Stimulated activated CD8-positive, alpha-beta memory T cell treated with anti-CD3 and anti-CD28 coated beads, Interleukin-4, amount 100 ng/mL, for 1 hour (primary cell): ENCODE measurements around the gene BEND2.
"Not testable (repeated sequence)": the region's sequence is repeated elsewhere in the genome, so short reads cannot be mapped to it uniquely, and the experiment has no call there.

Experiments
- DNase-seq, 2 donors: peaks; one replicate each; pipeline ENCODE4 v3.0.0-alpha.2; 2020; ENCODE audit warnings: low read depth in 2 of 2, low spot score in 1 of 2

BEND2 gene

GRCh38 chrX:18220786-18221185 is at the start of gene BEND2:
Gene BEND2, minus strand, starts transcription at chrX:18220886. Its CDS starts 136 bp downstream, at chrX:18220750.
- no peak for DNase-seq

DNA sequence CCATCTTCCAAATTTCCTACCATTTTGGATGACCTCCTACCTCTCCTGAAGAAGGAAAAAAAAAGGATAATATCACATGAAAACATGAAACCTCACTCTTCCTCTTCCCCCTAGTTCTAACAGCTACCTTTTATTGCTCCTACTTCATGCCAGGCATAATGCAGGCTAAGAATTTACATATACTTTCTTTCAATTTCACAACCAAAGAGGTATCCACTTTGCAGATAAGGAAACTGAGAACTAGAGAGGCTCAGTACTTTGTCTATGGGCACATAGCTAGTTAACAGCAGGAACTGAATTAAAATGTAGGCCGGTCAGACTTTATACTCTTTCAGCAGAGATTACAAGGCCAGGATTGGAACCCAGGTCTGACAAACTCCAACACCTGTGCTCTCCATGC is 34.4 kb upstream of the BEND2 start:
- DNase-seq: no peak

GRCh38 chrX:18252644-18253359 is 32.1 kb upstream of the BEND2 start:
- DNase-seq: no peak

GRCh38 chrX:18229646-18230045 is 9.0 kb upstream of the BEND2 start:
- not testable (repeated sequence) for DNase-seq

- DNase-seq: no peak
Observed at GRCh38 chrX:18228069-18228468, 7.4 kb upstream of the BEND2 start.

DNA sequence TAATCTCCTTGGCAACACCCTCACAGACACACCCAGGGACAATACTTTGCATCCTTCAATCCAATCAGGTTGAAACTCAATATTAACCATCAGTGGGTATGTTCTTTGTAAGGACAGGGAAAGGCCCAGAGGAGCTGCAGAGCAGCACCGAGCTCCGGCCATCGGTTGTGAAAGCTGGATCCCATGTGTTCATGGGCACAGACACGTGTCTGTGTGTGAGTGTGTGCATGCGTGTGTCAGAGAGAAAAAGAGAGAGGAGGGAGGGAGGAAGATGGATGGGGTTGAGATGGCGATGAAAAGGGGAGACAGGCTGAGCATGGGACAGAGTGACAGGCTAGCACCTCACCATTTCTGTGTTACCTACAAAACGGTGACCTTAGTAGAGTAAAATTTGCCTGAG is 6.8 kb upstream of the BEND2 start:
- DNase-seq: no peak

DNA sequence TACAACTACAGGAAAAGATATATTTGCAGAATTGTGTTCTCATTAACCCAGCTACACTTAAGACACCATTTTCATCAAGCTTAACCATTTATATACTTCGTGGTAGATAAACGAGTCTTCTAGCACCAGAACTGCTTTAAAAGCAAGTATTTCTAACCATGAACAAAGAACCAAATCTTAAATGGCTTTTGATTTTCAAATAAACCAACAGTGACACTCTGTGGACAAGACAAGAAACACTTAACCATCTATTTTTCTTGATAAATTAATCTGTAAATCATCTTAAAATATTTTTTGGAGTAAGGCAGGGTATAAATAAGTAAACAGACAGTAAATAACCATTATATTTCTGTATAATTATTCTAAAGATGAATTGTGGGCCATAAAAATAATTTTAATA is 10.2 kb downstream of the BEND2 start:
- no peak for DNase-seq

- DNase-seq: no peak
Observed at GRCh38 chrX:18206657-18207056, 14.0 kb downstream of the BEND2 start.

- no peak for DNase-seq
Observed at GRCh38 chrX:18203631-18204030, 17.1 kb downstream of the BEND2 start.

GRCh38 chrX:18194688-18195087 is 26.0 kb downstream of the BEND2 start:
- DNase-seq: no peak

- no peak for DNase-seq
Observed at GRCh38 chrX:18179446-18179845, 41.2 kb downstream of the BEND2 start.

- no peak for DNase-seq
Observed at GRCh38 chrX:18174971-18175370, 45.7 kb downstream of the BEND2 start.

DNA sequence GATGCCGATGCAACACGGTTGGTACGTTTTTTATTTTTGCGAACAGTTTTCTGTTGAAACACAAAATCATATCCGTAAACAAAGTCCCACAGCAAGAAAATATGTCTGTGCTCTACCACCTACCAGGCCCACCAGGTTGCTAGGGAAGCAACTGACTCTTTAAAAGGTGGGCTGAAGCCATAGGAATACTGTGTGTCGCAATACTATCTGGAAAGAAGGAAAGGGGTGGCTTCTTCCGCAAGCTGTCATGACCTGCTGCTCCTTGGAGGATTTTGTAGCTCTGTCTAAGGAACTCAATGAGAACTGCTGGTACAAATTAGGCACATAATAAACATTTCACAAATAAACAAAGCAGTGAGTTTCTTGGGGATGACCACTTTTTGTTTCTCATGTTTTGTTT is 46.5 kb downstream of the BEND2 start:
- DNase-seq: no peak

GRCh38 chrX:18173494-18174180 is 47.0 kb downstream of the BEND2 start:
- no peak for DNase-seq

GRCh38 chrX:18172970-18173369 is 47.7 kb downstream of the BEND2 start:
- no peak for DNase-seq

DNA sequence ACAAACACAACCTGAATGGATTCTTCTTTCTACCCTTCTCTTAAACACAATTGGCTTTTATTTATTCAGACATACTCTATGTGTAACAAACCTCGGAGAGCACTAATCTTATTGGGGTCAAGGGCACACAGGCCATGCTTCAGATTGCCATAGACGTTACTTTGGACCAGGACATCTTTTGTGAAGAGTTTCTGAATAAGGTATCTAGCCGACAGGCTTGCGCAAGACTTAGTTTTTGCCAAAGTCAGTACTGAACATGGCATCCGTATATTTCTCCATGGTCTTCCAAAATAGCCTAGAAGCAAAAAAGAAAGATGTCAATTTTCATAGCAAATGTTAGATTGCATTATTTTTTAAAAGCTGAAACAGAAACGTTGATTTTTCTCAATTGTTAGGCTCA is 49.8 kb downstream of the BEND2 start:
- no peak for DNase-seq

DNA sequence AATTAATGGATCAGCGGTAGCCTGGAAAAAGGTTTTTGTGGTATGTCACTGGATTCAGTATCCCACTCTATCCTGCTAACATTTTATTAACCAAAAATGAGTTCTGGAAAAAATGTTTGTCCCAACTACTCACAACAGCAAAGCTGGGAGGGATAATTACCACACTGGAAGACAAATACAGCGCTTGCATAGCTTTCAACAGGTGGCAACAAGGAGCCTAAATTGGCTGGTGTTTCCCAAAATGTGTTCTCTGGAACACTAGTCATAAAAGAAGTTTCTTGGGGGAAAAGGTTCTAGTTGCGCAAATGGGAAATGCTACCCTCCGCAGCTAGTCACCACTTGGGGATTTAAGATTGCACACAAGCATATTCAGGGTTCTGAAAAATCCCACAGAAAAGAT is 54.6 kb downstream of the BEND2 start:
- no peak for DNase-seq

DNA sequence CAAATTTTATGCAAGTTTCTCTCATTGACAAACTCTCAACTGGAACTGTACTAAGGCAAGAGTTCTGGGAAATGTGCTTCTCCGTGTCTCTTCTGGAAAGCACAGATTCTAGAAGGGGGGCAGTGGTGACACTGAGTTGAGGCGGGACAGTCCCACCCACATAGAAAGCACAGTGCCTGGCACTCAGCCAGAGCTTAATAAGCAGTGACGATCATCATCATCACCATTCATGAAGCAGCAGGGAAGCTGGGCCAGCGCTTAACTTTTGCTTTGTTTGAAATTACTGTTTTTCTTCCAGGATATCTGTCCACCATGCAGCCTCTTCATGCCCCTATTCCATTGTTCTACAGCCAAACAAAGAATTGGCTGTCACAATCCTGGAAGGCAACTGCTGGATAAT is 60.3 kb downstream of the BEND2 start:
- DNase-seq: no peak

- DNase-seq: no peak
Observed at GRCh38 chrX:18158963-18159362, 61.7 kb downstream of the BEND2 start.

DNA sequence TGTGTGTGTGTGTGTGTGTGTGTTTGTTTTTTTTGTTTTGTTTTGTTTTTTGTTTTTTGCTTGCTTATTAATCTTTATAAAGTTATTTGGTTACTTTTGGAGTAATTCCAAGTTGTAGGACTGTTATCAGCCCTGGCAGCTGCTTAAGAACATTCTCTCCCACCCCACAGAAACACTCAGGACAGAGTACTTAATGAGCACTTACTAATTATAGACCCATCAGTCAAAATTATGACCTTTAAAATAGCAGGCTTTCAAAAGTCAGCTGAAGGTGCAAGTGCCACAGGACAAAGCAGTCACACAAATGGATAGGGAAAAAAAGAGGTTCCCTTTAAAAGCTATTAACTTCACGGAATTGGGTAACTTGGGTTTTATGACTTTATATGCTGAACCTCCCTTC is 69.0 kb downstream of the BEND2 start:
- DNase-seq: no peak

GRCh38 chrX:18151157-18151556 is 69.5 kb downstream of the BEND2 start:
- no peak for DNase-seq

GRCh38 chrX:18149454-18149853 is 71.2 kb downstream of the BEND2 start:
- no peak for DNase-seq

- no peak for DNase-seq
Observed at GRCh38 chrX:18146954-18147353, 73.7 kb downstream of the BEND2 start.
